Activated CD4-positive, alpha-beta T cell treated with anti-CD3 and anti-CD28 coated beads for 36 hours (primary cell): ENCODE results near the gene NLRP12. TPM values are rescaled to one million over a fixed set of nuclear protein-coding genes. Genes with fewer than 3 reads are reported as not detected.
"Not testable (repeated sequence)": the region's sequence is repeated elsewhere in the genome, so short reads cannot be mapped to it uniquely, and the experiment has no call there.

Experiments
- ATAC-seq: fragments of 200-7000 bp; cut with Tn5 transposase; one replicate; pipeline ENCODE4 v1.10.0; 2021; ENCODE audit warnings: mild to moderate bottlenecking, moderate library complexity
- CTCF ChIA-PET: fragments of 350-600 bp; sonication (Branson Sonifier 250); formaldehyde crosslinking; loops from one replicate; lab custom pipeline; 2021; ENCODE audit warnings: antibody characterized with exemption; lab: Charles Lee
- POLR2A ChIA-PET: fragments of 350-600 bp; sonication (Branson Sonifier 250); formaldehyde crosslinking; loops from one replicate; lab custom pipeline; 2021; ENCODE audit warnings: antibody characterized with exemption, inconsistent platforms; lab: Charles Lee
- DNase-seq: peaks from one replicate; pipeline ENCODE4 v3.0.0-alpha.2; 2020
- H3K27ac Mint-ChIP-seq: one replicate; pipeline ENCODE4 v1.8.0; 2021; ENCODE audit warnings: mixed read lengths
- H3K27me3 Mint-ChIP-seq: one replicate; pipeline ENCODE4 v1.8.0; 2021; ENCODE audit warnings: mixed read lengths
- H3K36me3 Mint-ChIP-seq: one replicate; pipeline ENCODE4 v1.8.0; 2021; ENCODE audit warnings: low read depth, mixed read lengths
- H3K4me1 Mint-ChIP-seq: one replicate; pipeline ENCODE4 v1.8.0; 2021; ENCODE audit warnings: mixed read lengths
- H3K4me3 Mint-ChIP-seq: one replicate; pipeline ENCODE4 v1.8.0; 2021; ENCODE audit warnings: mild to moderate bottlenecking, moderate library complexity, mixed read lengths
- H3K9me3 Mint-ChIP-seq: one replicate; pipeline ENCODE4 v1.8.0; 2021; ENCODE audit warnings: low read depth, mixed read lengths
- intact Hi-C, 2 experiments: fragments of 100-400 bp; cut with DNase I in 1 of 2; cut with micrococcal nuclease in 1 of 2; formaldehyde crosslinking; loops; one replicate each; pipeline versions ENCODE4 v1.14.2 to v1.15.1; 2022 to 2024; cut with DNase I, micrococcal nuclease
- total RNA-seq, 2 experiments: library from RNA; stranded (reverse); gene quantifications; one replicate each; pipeline ENCODE4 v1.2.3, GENCODE V29; 2021

The NLRP12 gene
- total RNA-seq, 2 experiments from 2014 or later = not detected

GRCh38 chr19:53795019-53795418 is 29.1 kb downstream of the NLRP12 start:
- ChIA-PET CTCF (interaction anchor here (0.6 kb wide), 2 partner anchors 20 to 302 kb away, joined by 3 read pairs; no protein-coding TSS in a partner anchor), POLR2A (no interaction called here)
- H3K4me1 Mint-ChIP-seq = no peaks in the 10 kb centered on the region
- H3K4me3 Mint-ChIP-seq = no peak overlapping the region
- no peak for DNase-seq
- H3K36me3 Mint-ChIP-seq = no peaks in the 10 kb centered on the region
- no peaks in the 10 kb centered on the region for H3K9me3 Mint-ChIP-seq
- no peak for ATAC-seq
- H3K27ac Mint-ChIP-seq = no peak overlapping the region
- intact Hi-C loops = no loop called here
- no peaks in the 10 kb centered on the region for H3K27me3 Mint-ChIP-seq

- POLR2A ChIA-PET = interaction anchor here (0.6 kb wide), 1 partner anchor 235 kb away, joined by 3 read pairs; no protein-coding TSS in a partner anchor
- peak; percentile 100 for ATAC-seq
These were observed 31.2 kb downstream of the NLRP12 start for GRCh38 chr19:53792721-53793433.

GRCh38 chr19:53789708-53790678 is 34.1 kb downstream of the NLRP12 start:
- no peak overlapping the region for H3K4me3 Mint-ChIP-seq
- POLR2A ChIA-PET = no interaction called here
- ATAC-seq (no peak), DNase-seq (no peak)
- peaks cover 3% of the 10 kb centered on the region for H3K4me1 Mint-ChIP-seq
- peaks cover 7% of the 10 kb centered on the region for H3K27me3 Mint-ChIP-seq
- no peaks in the 10 kb centered on the region for H3K36me3 Mint-ChIP-seq
- CTCF ChIA-PET = interaction anchor here (0.7 to 1.7 kb wide), 3 partner anchors 18 to 1357 kb away, joined by 3 to 4 read pairs (median 4); no protein-coding TSS in a partner anchor
- intact Hi-C loops = loop anchor here in 1 of 2 experiments (5.0 kb wide), 1 partner anchor 232 kb away; no protein-coding TSS in a partner anchor
- H3K9me3 Mint-ChIP-seq = no peaks in the 10 kb centered on the region
- H3K27ac Mint-ChIP-seq = no peak overlapping the region

More at GRCh38 chr19:53792721-53793433, 31.2 kb downstream of the NLRP12 start:
- H3K27ac Mint-ChIP-seq = no peak overlapping the region
- CTCF ChIA-PET = interaction anchor here (0.6 to 3.4 kb wide), 30 partner anchors 10 to 1956 kb away, joined by 3 to 36 read pairs (median 4); partner anchors contain the start of gene MYADM
- H3K4me3 Mint-ChIP-seq = no peak overlapping the region
- H3K27me3 Mint-ChIP-seq = peaks cover 2% of the 10 kb centered on the region
- H3K36me3 Mint-ChIP-seq = no peaks in the 10 kb centered on the region
- peak; percentile 88 for DNase-seq
- H3K4me1 Mint-ChIP-seq = no peaks in the 10 kb centered on the region
- H3K9me3 Mint-ChIP-seq = no peaks in the 10 kb centered on the region
- intact Hi-C loops = loop anchor here (1.0 to 5.0 kb wide), 3 partner anchors 49 to 237 kb away; no protein-coding TSS in a partner anchor

- H3K4me1 Mint-ChIP-seq = peaks cover 3% of the 10 kb centered on the region
- intact Hi-C loops = no loop called here
- ATAC-seq (no peak), DNase-seq (no peak)
- H3K4me3 Mint-ChIP-seq = no peak overlapping the region
- H3K27me3 Mint-ChIP-seq = peaks cover 7% of the 10 kb centered on the region
- ChIA-PET POLR2A (no interaction called here), CTCF (interaction anchor here (0.6 kb wide), 1 partner anchor 484 kb away, joined by 3 read pairs; no protein-coding TSS in a partner anchor)
- H3K27ac Mint-ChIP-seq = no peak overlapping the region
- no peaks in the 10 kb centered on the region for H3K9me3 Mint-ChIP-seq
- no peaks in the 10 kb centered on the region for H3K36me3 Mint-ChIP-seq
These were observed 36.8 kb downstream of the NLRP12 start for GRCh38 chr19:53787266-53787665.

- POLR2A ChIA-PET = no interaction called here
- H3K4me1 Mint-ChIP-seq = peaks cover 3% of the 10 kb centered on the region
- H3K4me3 Mint-ChIP-seq = no peak overlapping the region
- CTCF ChIA-PET = interaction anchor here (0.6 kb wide), 1 partner anchor 484 kb away, joined by 3 read pairs; no protein-coding TSS in a partner anchor
- DNase-seq (no peak), ATAC-seq (no peak)
- no peaks in the 10 kb centered on the region for H3K9me3 Mint-ChIP-seq
- H3K27me3 Mint-ChIP-seq = peaks cover 7% of the 10 kb centered on the region
- no peak overlapping the region for H3K27ac Mint-ChIP-seq
- H3K36me3 Mint-ChIP-seq = no peaks in the 10 kb centered on the region
- intact Hi-C loops = no loop called here
These were observed 37.4 kb downstream of the NLRP12 start for GRCh38 chr19:53786744-53787143.

- Mint-ChIP-seq H3K4me3 (no peak overlapping the region), H3K4me1 (peaks cover 3% of the 10 kb centered on the region), H3K27me3 (peaks cover 7% of the 10 kb centered on the region), H3K9me3 (no peaks in the 10 kb centered on the region), H3K27ac (no peak overlapping the region), H3K36me3 (no peaks in the 10 kb centered on the region)
- ATAC-seq = no peak
- intact Hi-C loops = no loop called here
- ChIA-PET POLR2A (no interaction called here), CTCF (no interaction called here)
- DNase-seq = no peak
These were observed 38.8 kb downstream of the NLRP12 start for GRCh38 chr19:53785196-53785889.

- intact Hi-C loops = no loop called here
- H3K4me3 Mint-ChIP-seq = no peak overlapping the region
- ChIA-PET CTCF (interaction anchor here (0.6 to 1.2 kb wide), 2 partner anchors 10 to 248 kb away, joined by 3 to 6 read pairs; no protein-coding TSS in a partner anchor), POLR2A (no interaction called here)
- no peak for DNase-seq
- no peak overlapping the region for H3K27ac Mint-ChIP-seq
- no peak for ATAC-seq
- H3K9me3 Mint-ChIP-seq = no peaks in the 10 kb centered on the region
- peaks cover 3% of the 10 kb centered on the region for H3K4me1 Mint-ChIP-seq
- H3K36me3 Mint-ChIP-seq = no peaks in the 10 kb centered on the region
- peaks cover 5% of the 10 kb centered on the region for H3K27me3 Mint-ChIP-seq
These were observed 41.4 kb downstream of the NLRP12 start for GRCh38 chr19:53782698-53783097.

GRCh38 chr19:53781332-53781731 is 42.8 kb downstream of the NLRP12 start:
- POLR2A ChIA-PET, H3K9me3 Mint-ChIP-seq, H3K4me3 Mint-ChIP-seq: not testable (repeated sequence)

GRCh38 chr19:53780506-53780905 is 43.6 kb downstream of the NLRP12 start:
- ATAC-seq = no peak
- DNase-seq = no peak
- CTCF ChIA-PET = no interaction called here
- H3K27me3 Mint-ChIP-seq = peaks cover 2% of the 10 kb centered on the region
- POLR2A ChIA-PET = no interaction called here
- intact Hi-C loops = no loop called here
- peaks cover 2% of the 10 kb centered on the region for H3K4me1 Mint-ChIP-seq
- no peak overlapping the region for H3K4me3 Mint-ChIP-seq
- no peaks in the 10 kb centered on the region for H3K36me3 Mint-ChIP-seq
- no peaks in the 10 kb centered on the region for H3K9me3 Mint-ChIP-seq
- no peak overlapping the region for H3K27ac Mint-ChIP-seq

More at GRCh38 chr19:53781332-53781731, 42.8 kb downstream of the NLRP12 start:
- H3K27ac Mint-ChIP-seq, intact Hi-C loops, ATAC-seq, H3K27me3 Mint-ChIP-seq, DNase-seq, H3K4me1 Mint-ChIP-seq, CTCF ChIA-PET, H3K36me3 Mint-ChIP-seq: not testable (repeated sequence)

- Mint-ChIP-seq H3K4me1 (no peaks in the 10 kb centered on the region), H3K27ac (no peak overlapping the region), H3K27me3 (peaks cover 2% of the 10 kb centered on the region), H3K4me3 (no peak overlapping the region), H3K9me3 (no peaks in the 10 kb centered on the region), H3K36me3 (no peaks in the 10 kb centered on the region)
- POLR2A ChIA-PET = no interaction called here
- DNase-seq (no peak), ATAC-seq (no peak)
- intact Hi-C loops = no loop called here
- CTCF ChIA-PET = interaction anchor here (0.6 to 3.3 kb wide), 3 partner anchors 18 to 210 kb away, joined by 3 to 13 read pairs (median 3); no protein-coding TSS in a partner anchor
These were observed 48.6 kb downstream of the NLRP12 start for GRCh38 chr19:53775524-53775923.
